HG03565 (cell line): ENCODE results near the gene AGTPBP1.
A peak's percentile ranks its signal among the peaks of the same experiment; 100 is the strongest.
"Not testable (repeated sequence)": the region's sequence is repeated elsewhere in the genome, so short reads cannot be mapped to it uniquely, and the experiment has no call there.

ENCODE experiments used
- ATAC-seq: cut with Tn5 transposase; IDR thresholded peaks from one replicate; pipeline ENCODE4 v1.9.1; 2021; ENCODE audit warnings: mild to moderate bottlenecking, moderate library complexity; ENCODE audit not compliant: unreplicated experiment

AGTPBP1 gene

GRCh38 chr9:85741875-85742596 is at the start of gene AGTPBP1:
AGTPBP1 (minus strand) TSS chr9:85741954; CDS start chr9:85712533, 29,421 bp downstream.
- peak; percentile 70 for ATAC-seq

DNA sequence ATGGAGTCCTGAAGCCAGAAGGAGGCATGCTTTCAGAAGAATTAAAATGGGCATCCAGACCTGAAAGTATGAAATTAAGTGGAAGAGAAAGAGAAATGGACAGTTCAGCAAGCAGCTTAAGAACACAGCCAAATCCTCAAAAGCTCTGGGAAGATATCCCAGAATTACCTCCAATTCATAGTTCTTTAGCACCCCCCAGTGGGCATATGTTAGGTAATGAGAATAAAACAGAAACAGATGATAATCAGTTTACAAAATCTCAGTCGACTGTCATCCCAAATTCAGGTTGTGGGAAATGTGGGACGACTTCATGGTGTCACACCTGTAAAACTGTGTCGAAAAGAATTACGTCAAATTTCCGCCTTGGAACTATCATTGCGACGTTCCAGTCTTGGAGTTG is 44.4 kb upstream of the AGTPBP1 start:
- not testable (repeated sequence) for ATAC-seq

DNA sequence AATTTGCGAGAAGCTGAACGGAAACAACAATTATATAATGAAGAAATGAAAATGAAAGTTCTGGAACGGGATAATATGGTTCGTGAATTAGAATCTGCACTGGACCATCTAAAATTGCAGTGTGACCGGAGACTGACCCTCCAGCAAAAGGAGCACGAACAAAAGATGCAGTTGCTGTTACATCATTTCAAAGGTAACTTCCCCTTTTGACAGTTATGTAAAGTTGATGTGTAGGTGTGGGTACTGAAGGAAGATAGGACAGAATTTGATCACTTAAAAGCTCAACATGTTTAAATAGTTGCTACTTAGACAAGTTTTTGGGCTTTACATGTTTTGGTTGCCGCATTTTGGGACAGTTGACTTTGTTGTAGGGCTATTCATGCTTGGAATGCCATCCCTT is 32.1 kb upstream of the AGTPBP1 start:
- ATAC-seq: not testable (repeated sequence)

- not testable (repeated sequence) for ATAC-seq
These were observed 20.0 kb upstream of the AGTPBP1 start for GRCh38 chr9:85761802-85762201.

DNA sequence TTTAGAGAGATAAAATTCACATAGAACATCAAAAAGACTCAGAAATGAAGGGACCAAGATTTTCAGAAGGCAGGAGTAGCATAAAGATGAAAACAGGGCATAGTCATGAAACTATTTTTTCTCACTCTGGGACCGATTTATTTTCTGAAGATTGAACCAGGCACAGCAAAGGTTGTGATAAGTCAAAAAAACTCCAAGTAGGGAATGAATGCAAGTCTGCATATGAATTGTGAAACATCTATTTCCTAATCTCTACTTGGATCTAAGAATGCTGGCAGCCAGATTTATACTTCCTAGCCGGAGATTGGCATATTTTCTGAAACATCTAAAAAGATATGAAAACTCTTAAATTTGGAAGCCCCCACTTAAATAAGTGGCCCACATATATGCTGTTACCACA is 16.0 kb upstream of the AGTPBP1 start:
- not testable (repeated sequence) for ATAC-seq

DNA sequence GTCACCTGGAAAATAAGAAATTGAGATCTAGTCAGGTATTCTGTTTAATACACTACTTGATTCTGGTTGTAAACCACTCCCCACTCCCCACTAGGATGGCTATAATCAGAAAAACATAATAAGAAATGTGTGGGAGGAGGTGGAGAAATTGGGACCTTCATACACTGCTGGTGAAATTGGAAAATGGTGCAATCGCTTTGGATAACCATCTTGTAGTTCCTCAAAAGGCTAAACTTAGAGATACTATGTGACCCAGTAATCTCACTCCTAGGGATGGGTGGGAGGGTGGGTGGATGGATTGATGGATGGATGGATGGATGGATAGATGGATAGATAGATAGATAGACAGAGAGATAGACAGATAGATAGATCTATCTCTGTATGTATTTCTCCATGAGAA is 14.5 kb upstream of the AGTPBP1 start:
- not testable (repeated sequence) for ATAC-seq

- ATAC-seq: no peak
These were observed 4.6 kb upstream of the AGTPBP1 start for GRCh38 chr9:85746309-85746708.

GRCh38 chr9:85745203-85745602 is 3.4 kb upstream of the AGTPBP1 start:
- no peak for ATAC-seq

GRCh38 chr9:85744480-85744879 is 2.7 kb upstream of the AGTPBP1 start:
- no peak for ATAC-seq

DNA sequence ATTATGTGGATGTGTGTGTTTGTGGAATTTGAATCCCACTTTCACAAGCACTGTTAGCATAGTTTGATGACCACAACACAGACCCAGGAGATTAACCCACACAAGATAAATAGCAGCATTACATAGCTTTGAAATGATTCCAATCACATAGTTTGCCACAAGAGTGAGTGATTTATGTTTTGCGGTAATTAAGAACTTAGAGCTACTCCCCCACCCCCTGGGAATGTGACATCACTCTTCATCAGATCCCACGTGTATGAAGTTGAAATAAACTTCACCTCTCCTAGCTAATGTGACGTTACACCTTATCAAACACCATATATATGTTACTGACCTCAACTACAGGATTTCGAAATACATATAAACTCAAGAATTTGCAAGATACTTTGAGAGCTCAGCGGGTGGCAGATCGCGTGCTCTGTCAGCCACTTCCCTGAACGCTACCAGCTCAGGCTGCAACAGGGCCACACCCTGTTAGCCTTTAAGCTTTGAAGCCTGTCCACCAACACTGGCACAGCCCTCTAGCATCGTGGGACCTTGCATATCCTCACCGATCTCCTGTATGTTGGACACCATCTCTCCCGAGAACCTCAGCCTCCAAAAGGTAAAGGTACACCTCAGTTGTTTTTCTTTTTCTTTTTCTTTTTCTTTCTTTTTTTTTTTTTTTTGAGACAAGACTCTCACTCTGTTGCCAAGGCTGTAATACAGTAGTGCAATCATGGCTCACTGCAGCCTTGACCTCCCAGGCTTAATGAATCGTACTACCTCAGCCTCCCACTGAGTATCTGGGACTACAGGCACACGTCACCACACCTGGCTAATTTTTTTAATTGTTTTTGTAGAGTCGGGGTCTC is 1.7 kb upstream of the AGTPBP1 start:
- ATAC-seq: no peak

- no peak for ATAC-seq
These were observed 813 bp upstream of the AGTPBP1 start for GRCh38 chr9:85742597-85742936.

DNA sequence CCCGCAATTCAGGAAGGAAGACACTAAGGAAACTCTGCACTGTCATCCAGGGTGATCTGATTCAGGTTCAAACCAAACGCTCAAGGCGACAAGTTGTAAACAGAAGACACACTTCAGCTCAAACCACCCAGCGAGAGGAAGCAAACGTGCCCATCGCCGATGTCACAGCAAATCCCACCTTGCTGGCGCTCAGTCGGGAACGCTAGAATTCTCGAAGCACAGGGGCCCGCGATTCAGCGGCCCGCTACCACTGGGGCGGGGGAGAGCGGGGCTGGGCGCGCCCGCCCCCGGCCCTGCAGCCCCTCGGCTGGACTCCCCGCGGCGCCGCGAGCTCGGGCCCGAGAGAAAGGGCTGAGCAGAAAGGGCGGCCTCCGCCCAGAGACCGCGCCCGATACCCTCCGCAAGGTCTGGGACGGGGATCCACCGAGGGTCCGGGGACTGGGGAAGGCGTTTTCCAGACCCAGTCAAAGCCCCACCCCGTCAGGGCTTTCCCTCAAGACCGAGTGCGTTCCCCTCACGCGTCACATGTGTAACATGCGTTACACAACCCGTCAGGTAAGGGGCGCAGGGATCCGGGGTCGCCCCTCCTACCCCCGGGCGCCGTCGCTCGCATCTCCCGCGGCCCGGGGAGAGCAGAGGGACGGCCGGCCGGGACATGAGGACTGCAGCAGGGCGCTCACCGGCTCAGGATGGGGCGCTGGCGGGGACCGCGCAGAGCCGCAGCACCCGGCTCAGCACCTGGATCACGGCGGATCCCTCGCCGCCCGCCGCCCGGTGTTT is 469 bp downstream of the AGTPBP1 start:
- ATAC-seq: peak; percentile 36

DNA sequence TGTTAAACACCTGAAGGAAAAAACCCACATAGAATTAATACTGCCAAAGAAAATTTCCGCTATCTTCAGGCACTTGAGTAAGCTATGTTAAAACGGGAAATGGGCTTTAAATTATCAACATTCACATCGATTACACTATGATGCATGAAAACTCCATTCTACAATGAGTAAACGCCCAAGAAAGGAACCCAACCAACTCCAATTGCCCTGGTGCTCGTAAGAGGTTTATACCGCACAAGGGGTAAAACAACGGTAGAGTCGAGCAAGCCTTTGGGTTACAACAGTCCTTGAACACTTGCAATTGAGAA is 1.0 kb downstream of the AGTPBP1 start:
- peak; percentile 3 for ATAC-seq

- ATAC-seq: no peak
These were observed 3.2 kb downstream of the AGTPBP1 start for GRCh38 chr9:85738509-85738908.

- ATAC-seq: no peak
These were observed 4.1 kb downstream of the AGTPBP1 start for GRCh38 chr9:85737671-85738070.

DNA sequence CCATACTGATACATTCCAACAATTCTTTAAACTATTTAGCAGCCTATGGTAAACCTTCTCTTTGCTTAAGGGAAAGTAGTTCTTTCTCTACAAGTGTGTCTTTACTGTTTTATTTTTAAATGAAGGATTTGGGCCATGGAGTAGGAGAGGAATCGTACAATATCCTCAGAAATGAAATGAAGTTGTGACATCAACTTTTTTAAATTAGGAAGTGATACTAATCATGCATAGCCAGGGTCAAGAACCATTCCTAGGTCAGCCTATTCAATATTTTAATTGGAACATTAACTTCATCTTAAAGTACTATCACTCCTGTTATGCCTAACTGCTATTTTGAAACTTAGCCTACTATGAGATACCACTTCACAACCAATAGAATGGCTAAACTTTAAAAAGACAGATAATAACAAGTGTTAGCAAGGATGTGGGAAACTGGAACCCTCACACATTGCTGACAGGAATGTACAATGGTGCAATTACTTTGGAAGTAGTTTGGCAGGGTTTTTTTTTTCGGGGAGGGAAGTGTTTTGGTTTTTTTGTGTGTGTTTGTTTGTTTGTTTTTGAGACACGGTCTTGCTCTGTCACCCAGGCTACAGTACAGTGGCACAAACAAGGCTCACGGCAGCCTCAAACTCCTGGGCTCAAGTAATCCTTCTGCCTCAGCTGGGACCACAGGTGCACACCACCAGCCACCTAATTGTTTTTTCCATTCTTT is 10.7 kb downstream of the AGTPBP1 start:
- no peak for ATAC-seq

DNA sequence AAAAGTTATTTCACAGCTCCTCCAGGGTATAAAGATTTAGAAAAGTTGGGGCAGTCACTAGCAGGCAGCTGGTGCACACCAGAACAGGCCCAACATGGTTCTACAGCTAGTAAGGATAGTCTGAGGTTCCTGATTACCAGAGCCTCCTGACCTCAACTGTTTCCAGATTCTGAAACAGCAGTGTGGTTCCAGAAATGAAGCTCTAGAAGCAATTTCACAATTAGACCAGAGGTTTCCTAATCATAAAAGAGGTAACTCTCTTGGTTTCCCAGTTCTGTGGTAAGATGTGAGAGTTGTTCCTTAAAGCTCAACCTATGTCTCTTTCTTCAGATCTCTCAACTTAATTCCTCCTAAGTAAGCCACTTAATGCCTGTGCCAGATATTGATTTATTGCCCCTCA is 11.9 kb downstream of the AGTPBP1 start:
- no peak for ATAC-seq

DNA sequence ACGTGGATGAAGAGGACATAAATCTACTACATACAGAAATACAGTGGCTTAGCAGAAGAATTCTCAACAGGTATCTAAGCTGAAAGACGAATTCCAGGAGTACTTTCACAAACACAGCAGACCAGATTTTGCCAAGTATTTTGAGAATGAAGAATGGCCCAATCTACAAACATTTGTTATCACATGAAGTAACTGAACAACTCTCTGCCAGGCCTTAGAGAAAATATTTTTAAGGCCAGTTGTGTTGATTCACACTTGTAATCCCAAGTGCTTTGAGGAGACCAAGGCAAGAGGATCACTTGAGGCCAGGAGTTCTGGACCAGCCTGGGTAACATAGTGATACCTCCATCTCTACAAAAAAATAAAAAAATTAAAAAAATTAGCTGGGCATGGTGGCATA is 14.3 kb downstream of the AGTPBP1 start:
- no peak for ATAC-seq

- no peak for ATAC-seq
These were observed 15.0 kb downstream of the AGTPBP1 start for GRCh38 chr9:85726737-85727136.

DNA sequence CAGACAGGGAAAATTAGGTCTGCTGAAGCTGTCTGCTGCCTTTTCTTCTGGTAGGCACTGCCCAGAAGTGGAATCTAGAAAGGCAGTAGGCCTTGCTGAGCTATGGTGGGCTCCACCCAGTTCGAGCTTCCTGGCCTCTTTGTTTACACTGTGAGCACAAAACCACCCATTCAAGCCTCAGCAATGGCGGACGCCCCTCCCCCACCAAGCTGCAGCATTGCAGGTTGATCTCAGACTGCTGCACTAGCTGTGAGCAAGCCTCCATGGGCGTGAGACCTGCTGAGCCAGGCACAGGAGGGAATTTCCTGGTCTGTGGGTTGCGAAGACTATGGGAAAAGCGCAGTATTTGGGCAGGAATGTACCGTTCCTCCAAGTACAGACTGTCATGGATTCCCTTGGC is 18.5 kb downstream of the AGTPBP1 start:
- no peak for ATAC-seq

DNA sequence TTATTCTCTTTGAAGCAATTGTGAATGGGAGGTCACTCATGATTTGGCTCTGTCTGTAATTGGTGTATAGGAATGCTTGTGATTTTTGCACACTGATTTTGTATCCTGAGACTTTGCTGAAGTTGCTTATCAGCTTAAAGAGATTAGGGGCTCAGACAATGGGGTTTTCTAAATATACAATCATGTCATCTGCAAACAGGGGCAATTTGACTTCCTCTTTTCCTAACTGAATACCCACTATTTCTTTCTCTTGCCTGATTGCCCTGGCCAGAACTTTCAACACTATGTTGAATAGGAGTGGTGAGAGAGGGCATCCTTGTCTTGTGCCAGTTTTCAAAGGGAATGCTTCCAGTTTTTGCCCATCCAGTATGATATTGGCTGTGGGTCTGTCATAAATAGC is 22.3 kb downstream of the AGTPBP1 start:
- ATAC-seq: not testable (repeated sequence)
